Measurements from ENCODE around the gene KRTAP9-7. TPM values are rescaled to one million over a fixed set of nuclear protein-coding genes. Genes with fewer than 3 reads are reported as not detected.

KRTAP9-7 gene
- total RNA-seq, 1 experiment from 2014 or later, result not detected

GRCh38 chr17:41311111-41311510, 35.6 kb downstream of the KRTAP9-7 start:
- no peak overlapping the region for H3K4me3 ChIP-seq (ENCODE audit: low read depth in 2 of 2, low read length in 2 of 2)
- H3K4me1 ChIP-seq (ENCODE audit: control insufficient read depth, insufficient read depth, low read length), result no peaks in the 10 kb centered on the region
- in situ Hi-C loops (cut with HindIII; ENCODE audit: low pct_unique_long_range_greater_than_20kb, low sequenced_read_pairs), result no loop called here
- ATAC-seq (no peak), DNase-seq (ENCODE audit: low read depth, low spot score) (no peak)
- no TSS peak for BruUV-seq (replicated peaks)
- CTCF ChIA-PET, result no interaction called here
- POLR2A ChIA-PET, result no interaction called here
- TF ChIP-seq REST (IDR thresholded peaks at IDR 0.05; ENCODE audit: insufficient read depth in 1 of 2, low read depth in 2 of 2, low read length in 1 of 2) (no peak), SIN3A (IDR thresholded peaks at IDR 0.05; ENCODE audit: borderline replicate concordance, insufficient read depth, low read depth, low read length) (no peak)
- 0 out of 2 replicates have a peak, but pooled peaks cover 3% of the 10 kb centered on the region for H3K27me3 ChIP-seq (ENCODE audit: control insufficient read depth, insufficient read depth, low read length)
- H3K9me3 ChIP-seq (ENCODE audit: control insufficient read depth, insufficient read depth, low read depth, low read length), result no peaks in the 10 kb centered on the region
- no peaks in the 10 kb centered on the region for H3K36me3 ChIP-seq (ENCODE audit: control insufficient read depth, insufficient read depth, low read length)
- intact Hi-C loops (cut with micrococcal nuclease; ENCODE audit: unreplicated experiment), result no loop called here
- no peak overlapping the region for H3K27ac ChIP-seq (ENCODE audit: low read length)

- in situ Hi-C loops (cut with HindIII; ENCODE audit: low pct_unique_long_range_greater_than_20kb, low sequenced_read_pairs) (no loop called here), intact Hi-C loops (cut with micrococcal nuclease; ENCODE audit: unreplicated experiment) (no loop called here)
- Histone ChIP-seq H3K4me1 (ENCODE audit: control insufficient read depth, insufficient read depth, low read length) (no peaks in the 10 kb centered on the region), H3K36me3 (ENCODE audit: control insufficient read depth, insufficient read depth, low read length) (no peaks in the 10 kb centered on the region), H3K27ac (ENCODE audit: low read length) (no peak within 1 kb of the TSS), H3K4me3 (ENCODE audit: low read depth in 2 of 2, low read length in 2 of 2) (no peak within 1 kb of the TSS), H3K9me3 (ENCODE audit: control insufficient read depth, insufficient read depth, low read depth, low read length) (0 out of 2 replicates have a peak, but pooled peaks cover 2% of the 10 kb centered on the region), H3K27me3 (ENCODE audit: control insufficient read depth, insufficient read depth, low read length) (0 out of 2 replicates have a peak, but pooled peaks cover 3% of the 10 kb centered on the region)
- ChIA-PET POLR2A (no interaction called here), CTCF (no interaction called here)
- ATAC-seq (no peak), DNase-seq (ENCODE audit: low read depth, low spot score) (no peak)
- TF ChIP-seq SIN3A (IDR thresholded peaks at IDR 0.05; ENCODE audit: borderline replicate concordance, insufficient read depth, low read depth, low read length) (no peak), CTCF (IDR thresholded peaks at IDR 0.05) (no peak), POLR2AphosphoS5 (IDR thresholded peaks at IDR 0.05; ENCODE audit: low read depth, low read length) (no peak), TCF7L2 (IDR thresholded peaks at IDR 0.05; ENCODE audit: low read depth, low read length) (no peak), REST (IDR thresholded peaks at IDR 0.05; ENCODE audit: insufficient read depth in 1 of 2, low read depth in 2 of 2, low read length in 1 of 2) (no peak)
- BruUV-seq (replicated peaks), result no TSS peak
Measured at GRCh38 chr17:41315204-41315794, 39.8 kb downstream of the KRTAP9-7 start, which contains the start of gene KRTAP17-1. Gene KRTAP17-1, minus strand, starts transcription at chr17:41315710. Its CDS starts 60 bp downstream, at chr17:41315650.
